ENCODE measurements around the gene FBL.
A peak's percentile ranks its signal among the peaks of the same experiment; 100 is the strongest.
"Not testable (repeated sequence)": the region's sequence is repeated elsewhere in the genome, so short reads cannot be mapped to it uniquely, and the experiment has no call there.

The FBL gene

DNA sequence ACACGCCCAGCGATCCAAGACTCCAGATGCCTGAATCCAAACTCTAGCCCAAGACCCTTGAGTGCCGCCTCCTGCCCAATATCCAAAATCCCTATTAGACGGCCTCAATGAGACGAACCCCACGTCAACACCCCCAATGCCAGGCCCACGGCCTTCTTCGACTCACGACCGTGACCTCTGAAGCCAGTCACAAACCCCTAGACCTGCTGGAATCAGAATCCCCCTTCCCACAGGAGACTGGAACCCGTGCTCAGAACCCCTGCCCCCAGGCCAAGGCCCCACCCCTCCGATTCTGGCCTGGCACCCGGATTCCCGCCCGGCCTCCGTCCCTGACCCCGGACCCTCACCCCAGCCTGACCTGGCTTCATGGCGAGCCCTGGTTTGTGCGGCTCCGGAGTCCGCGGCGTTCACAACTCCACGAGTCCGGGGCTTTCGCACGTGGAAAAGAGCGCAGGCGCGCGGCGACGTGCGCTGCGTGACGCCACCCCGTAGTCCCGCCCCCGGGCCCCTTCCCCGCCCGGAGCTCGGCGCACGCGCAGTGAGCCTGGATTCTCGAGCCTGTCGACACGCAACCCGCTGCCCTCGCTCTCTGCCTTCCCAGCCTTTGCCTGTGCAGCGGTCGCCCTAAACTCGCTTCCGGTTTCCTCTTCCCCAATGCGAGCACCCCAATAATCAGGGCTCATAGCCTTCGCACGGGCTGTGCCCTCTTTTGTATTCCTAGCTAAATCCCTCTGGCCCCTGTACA, at the start of gene FBL:
TSS of gene FBL (minus strand) at position 447 of the 745 bp plus-strand sequence. CDS start at position 368, 79 bp downstream.
- peak; percentile 89 for DNase-seq

DNA sequence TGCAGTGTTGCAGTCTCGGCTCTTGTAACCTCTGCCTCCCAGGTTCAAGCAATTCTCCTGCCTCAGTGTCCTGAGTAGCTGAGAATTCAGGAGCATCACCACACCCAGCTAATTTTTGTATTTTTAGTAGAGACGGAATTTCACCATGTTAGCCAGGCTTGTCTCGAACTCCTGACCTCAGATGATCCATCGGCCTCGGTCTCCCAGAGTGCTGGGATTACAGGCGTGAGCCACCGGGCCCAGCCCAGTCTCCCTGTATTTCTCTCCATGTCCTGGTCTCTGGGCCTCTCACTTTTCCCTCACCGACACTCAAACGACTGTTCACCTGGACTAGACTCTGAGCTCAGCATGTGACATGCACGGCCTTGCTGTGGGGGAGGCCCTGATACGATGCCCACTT, 48.9 kb upstream of the FBL start:
- DNase-seq: not testable (repeated sequence)

GRCh38 chr19:39894236-39894606, 48.0 kb upstream of the FBL start:
- DNase-seq: not testable (repeated sequence)

DNA sequence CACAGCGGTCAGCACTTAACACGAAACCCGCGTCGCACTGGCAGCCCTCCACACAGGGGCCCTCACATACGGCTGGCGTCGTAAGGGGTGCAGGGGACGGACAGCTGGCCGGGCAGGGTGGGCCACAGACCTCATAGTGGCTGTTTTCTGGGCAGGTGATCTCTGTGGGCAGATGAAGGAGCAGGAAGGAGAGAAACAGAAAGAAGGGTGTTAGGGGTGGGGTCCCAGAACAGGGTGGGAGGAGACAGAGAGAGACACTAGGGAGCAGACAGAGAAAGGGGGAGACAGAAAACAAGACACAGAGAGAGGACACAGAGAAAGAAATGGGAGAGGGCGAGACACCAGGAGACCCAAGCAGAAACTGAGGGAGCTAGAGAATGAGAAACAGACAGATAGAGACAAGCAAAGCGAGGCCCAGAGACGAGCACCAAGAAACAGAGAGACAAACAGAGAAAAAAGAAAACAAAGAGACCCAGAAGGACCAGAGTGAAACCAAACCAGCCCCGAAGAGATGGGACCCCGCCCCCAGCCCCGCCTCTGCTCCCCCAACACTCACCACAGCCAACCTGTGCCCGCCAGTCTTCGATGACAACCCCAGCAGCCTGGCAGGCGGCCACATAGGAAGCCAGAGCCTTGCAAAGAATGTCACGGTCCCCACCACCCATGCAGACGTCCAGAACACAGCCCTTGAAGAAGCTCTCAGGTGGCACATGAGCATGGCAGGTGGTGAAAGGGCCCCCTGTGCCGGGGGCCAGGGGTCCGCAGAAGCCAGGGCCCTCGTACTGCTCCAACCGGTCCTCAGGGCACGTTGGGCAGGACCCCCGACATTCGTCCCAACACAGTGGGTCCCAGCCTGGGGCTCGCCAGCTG, 47.4 kb upstream of the FBL start:
- not testable (repeated sequence) for DNase-seq

GRCh38 chr19:39892506-39892902, 46.3 kb upstream of the FBL start:
- not testable (repeated sequence) for DNase-seq

DNA sequence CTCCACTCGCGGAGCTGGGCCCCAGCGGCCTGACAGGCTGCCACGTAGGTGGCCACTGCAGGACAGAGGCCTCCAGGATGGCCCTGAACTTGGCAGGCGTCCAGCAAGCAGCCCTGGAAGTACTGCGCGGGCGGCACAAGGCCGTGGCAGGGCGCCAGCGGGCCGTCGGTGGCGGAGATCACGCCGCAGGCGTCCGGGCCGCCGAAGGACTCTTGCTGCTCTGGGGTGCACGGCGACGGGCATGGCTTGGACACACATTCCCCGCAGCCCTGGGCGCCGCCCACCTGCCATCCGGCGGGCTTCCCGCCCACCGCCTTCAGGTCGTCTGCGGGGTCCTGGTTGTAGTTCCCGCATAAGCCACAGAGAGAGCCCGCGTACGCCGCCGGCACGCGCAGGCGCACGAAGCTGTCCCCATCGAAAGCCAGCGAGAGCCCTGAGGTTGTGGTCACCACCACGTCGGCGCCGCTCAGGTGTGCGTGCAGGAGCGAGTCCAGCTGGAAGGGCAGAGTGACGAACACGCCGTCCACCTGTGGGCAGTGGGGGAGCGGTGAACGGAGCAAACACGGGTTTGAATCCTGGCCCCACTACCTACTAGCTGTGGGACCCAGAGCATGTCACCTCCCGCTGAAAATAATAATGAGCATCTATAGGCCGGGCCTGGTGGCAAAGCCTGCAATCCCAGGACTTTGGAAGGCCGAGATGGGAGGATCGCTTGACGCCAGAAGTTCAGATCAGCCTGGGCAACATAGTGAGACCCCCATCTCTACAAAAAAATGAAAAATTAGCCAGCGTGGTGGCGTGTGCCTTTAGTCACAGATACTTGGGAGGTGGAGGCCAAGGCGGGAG, 45.7 kb upstream of the FBL start:
- not testable (repeated sequence) for DNase-seq

DNA sequence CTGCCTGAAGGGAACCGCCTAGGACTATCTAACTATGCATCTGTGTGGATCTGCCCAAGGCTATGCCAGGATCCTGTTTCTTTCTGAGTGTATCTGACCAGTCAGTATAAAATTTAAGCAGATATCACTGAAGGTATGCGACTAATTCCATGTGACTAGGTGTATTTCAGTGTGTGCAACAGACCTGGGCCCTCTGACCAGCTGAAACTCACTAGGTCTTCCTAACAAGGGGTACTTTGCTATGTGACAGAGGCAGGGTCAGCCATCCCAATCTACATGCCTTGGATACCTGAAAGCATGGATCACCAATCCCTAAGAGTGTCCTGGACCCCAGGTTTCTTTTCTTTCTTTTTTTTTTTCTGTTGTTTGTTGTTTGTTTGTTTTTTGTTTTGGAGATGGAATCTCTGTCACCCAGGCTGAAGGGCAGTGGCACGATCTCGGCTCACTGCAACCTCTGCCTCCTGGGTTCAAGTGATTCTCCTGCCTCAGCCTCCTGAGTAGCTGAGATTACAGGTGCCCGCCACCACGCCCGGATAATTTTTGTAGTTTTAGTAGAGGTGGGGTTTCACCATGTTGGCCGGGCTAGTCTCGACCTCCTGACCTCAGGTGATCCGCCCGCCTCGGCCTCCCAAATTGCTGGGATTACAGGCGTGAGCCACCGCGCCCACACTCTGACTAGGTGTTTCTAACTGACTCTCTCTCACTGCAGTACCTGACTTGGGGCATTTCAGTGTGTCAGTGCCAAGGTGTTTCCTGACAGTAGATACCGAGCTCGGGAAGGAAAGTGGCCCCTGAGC, 44.8 kb upstream of the FBL start:
- DNase-seq: no peak

- DNase-seq: not testable (repeated sequence)
Measured at GRCh38 chr19:39889872-39890754, 43.9 kb upstream of the FBL start.

- DNase-seq: not testable (repeated sequence)
Measured at GRCh38 chr19:39887456-39887951, 41.3 kb upstream of the FBL start.

DNA sequence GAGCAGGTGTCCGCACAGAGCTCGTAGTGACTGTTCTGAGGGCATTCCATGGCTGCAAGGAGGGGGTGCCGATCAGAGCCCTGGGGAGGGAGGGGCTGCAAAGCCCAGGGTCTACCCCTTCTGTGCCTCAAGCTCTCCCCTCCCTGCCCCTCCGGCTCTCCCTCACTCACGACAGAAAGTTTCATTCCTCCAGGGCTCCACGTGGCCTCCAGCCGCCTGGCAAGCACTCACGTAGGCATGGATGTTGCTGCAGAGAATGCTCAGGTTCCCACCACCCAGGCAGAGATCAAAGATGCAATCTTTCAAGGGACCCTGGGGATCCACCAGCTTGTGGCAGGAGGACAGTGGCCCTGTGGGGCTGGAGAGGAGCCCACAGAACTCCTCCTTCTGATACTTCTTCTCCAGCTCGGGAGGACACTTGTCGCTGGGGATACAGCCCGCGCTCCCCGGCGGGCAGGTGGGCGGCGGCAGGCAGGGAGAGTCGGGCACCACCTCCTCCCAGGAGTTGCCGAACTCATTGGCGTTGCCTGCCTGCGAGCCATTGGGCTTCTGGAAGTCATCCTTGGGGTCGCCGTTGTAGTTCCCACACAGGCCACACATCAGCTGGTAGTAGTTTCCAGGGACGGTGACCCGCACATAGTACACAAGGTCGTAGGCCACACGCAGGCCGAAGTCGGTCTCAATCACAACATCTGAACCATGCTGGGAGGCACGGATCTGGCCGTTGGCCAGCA, 39.8 kb upstream of the FBL start:
- not testable (repeated sequence) for DNase-seq

GRCh38 chr19:39884721-39885120, 38.5 kb upstream of the FBL start:
- not testable (repeated sequence) for DNase-seq

GRCh38 chr19:39882645-39883044, 36.5 kb upstream of the FBL start:
- DNase-seq: not testable (repeated sequence)

DNA sequence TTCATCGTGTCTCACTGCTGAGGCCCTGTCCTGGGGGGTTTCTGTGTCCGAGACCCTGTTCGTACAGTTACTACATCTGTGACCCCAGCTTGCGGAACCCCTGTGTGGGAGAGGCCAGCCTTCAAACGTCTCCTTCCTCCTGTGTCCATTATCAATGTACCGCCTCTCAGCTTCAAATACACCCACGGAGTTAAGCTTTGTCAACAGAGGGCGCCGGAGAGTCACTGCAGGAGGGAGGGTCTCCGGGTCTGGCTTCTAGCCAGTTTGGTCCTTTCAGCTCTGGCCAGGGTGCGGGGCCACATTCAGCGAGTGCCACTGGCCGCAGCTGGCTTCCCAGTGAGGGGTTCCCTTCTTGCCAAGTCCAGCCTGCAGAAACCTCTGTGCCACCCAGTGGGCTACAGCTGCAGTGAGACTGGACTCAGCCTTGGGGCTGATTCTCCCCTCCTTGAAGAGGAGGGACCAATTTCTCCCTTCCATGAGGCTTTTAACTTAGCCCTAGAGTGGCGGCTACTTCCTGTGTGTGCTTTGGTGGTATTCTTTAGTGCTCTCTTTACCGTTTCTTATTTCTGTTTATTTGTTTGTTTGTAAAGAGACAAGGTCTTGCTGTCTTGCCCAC, 35.4 kb upstream of the FBL start:
- DNase-seq: not testable (repeated sequence)

GRCh38 chr19:39880241-39880640, 34.1 kb upstream of the FBL start:
- DNase-seq: not testable (repeated sequence)

DNA sequence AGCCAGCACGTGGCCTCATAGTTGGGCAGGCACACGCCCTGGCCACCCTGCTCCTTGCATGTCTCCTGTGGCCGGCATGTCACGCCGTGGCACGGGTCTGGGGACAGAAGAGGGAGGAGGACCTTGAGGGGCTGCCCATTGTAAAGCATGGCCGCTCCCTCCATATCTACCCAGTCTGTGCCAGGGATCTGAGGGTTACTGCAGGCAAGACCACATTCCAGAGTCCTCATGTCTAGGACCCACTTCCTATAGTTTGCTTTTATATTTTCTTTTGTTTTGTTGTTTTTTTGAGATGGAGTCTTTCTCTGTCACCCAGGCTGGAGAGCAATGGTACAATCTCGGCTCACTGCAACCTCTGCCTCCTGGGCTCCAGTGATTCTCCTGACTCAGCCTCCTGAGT, 33.6 kb upstream of the FBL start:
- not testable (repeated sequence) for DNase-seq

DNA sequence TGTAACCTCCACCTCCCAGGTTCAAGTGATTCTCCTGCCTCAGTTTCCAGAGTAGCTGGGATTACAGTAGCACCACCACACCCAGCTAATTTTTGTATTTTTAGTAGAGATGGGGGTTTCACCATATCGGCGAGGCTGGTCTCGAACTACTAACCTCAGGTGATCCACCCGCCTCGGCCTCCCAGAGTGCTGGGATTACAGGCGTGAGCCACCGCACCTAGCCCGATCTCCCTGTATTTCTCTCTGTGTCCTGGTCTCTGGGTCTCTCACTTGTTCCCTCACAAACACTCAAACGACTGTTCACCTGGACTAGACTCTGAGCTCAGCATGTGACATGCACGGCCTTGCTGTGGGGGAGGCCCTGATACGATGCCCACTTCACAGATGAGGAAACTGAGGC, 32.7 kb upstream of the FBL start:
- DNase-seq: not testable (repeated sequence)

GRCh38 chr19:39878398-39878797, 32.2 kb upstream of the FBL start:
- no peak for DNase-seq

DNA sequence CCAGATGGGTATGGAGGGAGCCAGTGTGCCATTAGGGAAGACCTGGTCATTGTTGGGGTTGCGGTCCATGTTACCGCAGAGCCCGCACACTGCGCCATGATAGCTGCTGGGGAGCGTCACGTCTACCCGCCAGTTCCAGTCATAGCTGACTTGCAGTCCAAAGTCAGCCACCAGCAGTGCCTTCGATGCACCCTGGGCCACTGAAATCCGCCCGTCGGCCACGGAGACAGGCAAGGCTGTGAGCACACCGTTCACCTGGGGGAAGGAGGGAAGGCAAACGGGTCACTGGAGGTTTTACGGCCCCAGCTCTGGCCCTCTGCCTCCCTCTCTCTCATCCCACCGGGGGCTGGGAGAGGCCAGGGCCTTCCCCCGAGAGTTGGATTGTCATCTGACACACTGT, 31.8 kb upstream of the FBL start:
- not testable (repeated sequence) for DNase-seq

- not testable (repeated sequence) for DNase-seq
Measured at GRCh38 chr19:39877488-39877887, 31.3 kb upstream of the FBL start.

- not testable (repeated sequence) for DNase-seq
Measured at GRCh38 chr19:39876486-39876885, 30.3 kb upstream of the FBL start.

All from NCI-H2107 (cell line).